ENCODE results near the gene TRAPPC10.

GRCh38 chr21:43995521-43996105 lies 16.5 kb upstream of the TRAPPC10 start:
- TF ChIP-seq CTCF (IDR thresholded peaks at IDR 0.05; ENCODE audit: insufficient read depth, low read length) (no peak), REST (IDR thresholded peaks at IDR 0.05; ENCODE audit: insufficient replicate concordance, low read depth) (no peak), POLR2AphosphoS5 (IDR thresholded peaks at IDR 0.05; ENCODE audit: low read depth) (no peak), GABPA (IDR thresholded peaks at IDR 0.05; ENCODE audit: low read depth) (no peak)
